IMR-90 (cell line): ENCODE data around the gene RAB19. TPM values are rescaled to one million over a fixed set of nuclear protein-coding genes. Genes with fewer than 3 reads are reported as not detected.

Source experiments
- ATAC-seq: fragments of 200-7000 bp; cut with Tn5 transposase; 2 replicates; pipeline ENCODE4 v1.9.1; 2020; ENCODE audit warnings: low read depth, mild to moderate bottlenecking, moderate library complexity
- BruUV-seq: library from RNA; stranded (reverse); fragments of 400-500 nt; replicated peaks from 2 replicates; lab custom pipeline; 2021; lab: Mats Ljungman, UMichigan
- CTCF ChIA-PET: fragments of 300-600 bp; formaldehyde crosslinking; extraction: SDS; loops from one replicate; lab custom pipeline; 2021; ENCODE audit warnings: antibody characterized with exemption; lab: Yijun Ruan, JAX
- POLR2A ChIA-PET: fragments of 300-600 bp; sonication (Branson Sonifier 250); formaldehyde crosslinking; loops from one replicate; lab custom pipeline; 2022; ENCODE audit warnings: antibody characterized with exemption; ENCODE audit not compliant: unreplicated experiment; lab: Charles Lee
- DNase-seq: peaks from one replicate; pipeline ENCODE4 v3.0.0; 2013
- H2AFZ ChIP-seq: replicated peaks from 2 replicates; pipeline ENCODE3; 2013; ENCODE audit warnings: low read length, mild to moderate bottlenecking; ENCODE audit not compliant: poor library complexity
- H2AK5ac ChIP-seq: 2 replicates; pipeline ENCODE4 v1.6.1; 2013; ENCODE audit warnings: low read depth, low read length, inconsistent platforms
- H2AK9ac ChIP-seq: replicated peaks from 2 replicates; pipeline ENCODE3; 2013; ENCODE audit warnings: mild to moderate bottlenecking, low read depth, low read length, moderate library complexity; ENCODE audit not compliant: poor library complexity
- H2BK120ac ChIP-seq: 2 replicates; pipeline ENCODE4 v1.6.1; 2013; ENCODE audit warnings: low read depth, low read length, inconsistent platforms
- H2BK15ac ChIP-seq: 3 replicates; pipeline ENCODE4 v1.6.1; 2013; ENCODE audit warnings: low read depth, low read length, inconsistent platforms
- H2BK20ac ChIP-seq: 2 replicates; pipeline ENCODE4 v1.6.1; 2013; ENCODE audit warnings: low read depth, mild to moderate bottlenecking, inconsistent platforms, low read length, moderate library complexity
- H2BK5ac ChIP-seq: 2 replicates; pipeline ENCODE4 v1.6.1; 2013; ENCODE audit warnings: mild to moderate bottlenecking, low read depth, low read length, inconsistent platforms; ENCODE audit not compliant: poor library complexity, severe bottlenecking
- H3K14ac ChIP-seq: replicated peaks from 2 replicates; pipeline ENCODE4 v1.6.1; 2013; ENCODE audit warnings: low read depth, low read length, inconsistent platforms
- H3K18ac ChIP-seq: 2 replicates; pipeline ENCODE4 v1.6.1; 2013; ENCODE audit warnings: low read depth, low read length, control low read depth
- H3K23ac ChIP-seq: 2 replicates; pipeline ENCODE4 v1.6.1; 2013; ENCODE audit warnings: low read depth, low read length, inconsistent platforms
- H3K27ac ChIP-seq: 2 replicates; pipeline ENCODE4 v1.5.1; 2013; ENCODE audit warnings: mild to moderate bottlenecking, control low read depth, low read length; ENCODE audit not compliant: insufficient read depth
- H3K27me3 ChIP-seq: 2 replicates; pipeline ENCODE4 v1.6.1; 2013; ENCODE audit warnings: low read length; ENCODE audit not compliant: control insufficient read depth, insufficient read depth
- H3K36me3 ChIP-seq: 2 replicates; pipeline ENCODE4 v1.6.1; 2013; ENCODE audit warnings: low read length, mixed read lengths; ENCODE audit not compliant: control insufficient read depth, insufficient read depth
- H3K4ac ChIP-seq: 2 replicates; pipeline ENCODE4 v1.6.1; 2013; ENCODE audit warnings: low read depth, low read length, inconsistent platforms
- H3K4me1 ChIP-seq: 2 replicates; pipeline ENCODE4 v1.6.1; 2013; ENCODE audit warnings: low read length, mixed read lengths; ENCODE audit not compliant: control insufficient read depth, insufficient read depth
- H3K4me2 ChIP-seq: 2 replicates; pipeline ENCODE4 v1.6.1; 2013; ENCODE audit warnings: low read depth, mild to moderate bottlenecking, control low read depth, low read length, moderate library complexity
- H3K4me3 ChIP-seq: 2 replicates; pipeline ENCODE4 v1.5.1; 2013; ENCODE audit warnings: low read depth, mild to moderate bottlenecking, control low read depth, low read length, moderate library complexity; ENCODE audit not compliant: insufficient read depth
- H3K56ac ChIP-seq: 2 replicates; pipeline ENCODE4 v1.6.1; 2013; ENCODE audit warnings: low read length, inconsistent platforms; ENCODE audit not compliant: insufficient read depth; ENCODE audit errors: extremely low read depth
- H3K79me1 ChIP-seq, 2 experiments: 2 replicates each; pipeline ENCODE4 v1.6.1; 2013; ENCODE audit warnings: low read length in 2 of 2, inconsistent platforms in 1 of 2, low read depth in 1 of 2
- H3K9ac ChIP-seq: 2 replicates; pipeline ENCODE4 v1.6.1; 2013; ENCODE audit warnings: low read depth, low read length, control low read depth
- H3K9me1 ChIP-seq: 2 replicates; pipeline ENCODE4 v1.6.1; 2013; ENCODE audit warnings: low read length, inconsistent platforms; ENCODE audit not compliant: insufficient read depth
- H3K9me3 ChIP-seq: 2 replicates; pipeline ENCODE4 v1.6.1; 2013; ENCODE audit warnings: low read length; ENCODE audit not compliant: control insufficient read depth, insufficient read depth
- H4K20me1 ChIP-seq: 2 replicates; pipeline ENCODE4 v1.6.1; 2013; ENCODE audit warnings: low read length, inconsistent platforms; ENCODE audit not compliant: insufficient read depth
- H4K5ac ChIP-seq: 2 replicates; pipeline ENCODE4 v1.6.1; 2013; ENCODE audit warnings: mild to moderate bottlenecking, low read depth, low read length, control low read depth
- H4K8ac ChIP-seq, 2 experiments: 2 replicates each; pipeline ENCODE4 v1.6.1; 2013; ENCODE audit warnings: low read depth in 2 of 2, low read length in 2 of 2, control low read depth in 1 of 2, inconsistent platforms in 1 of 2
- H4K91ac ChIP-seq: 2 replicates; pipeline ENCODE4 v1.6.1; 2013; ENCODE audit warnings: low read depth, low read length, inconsistent platforms; ENCODE audit not compliant: insufficient read depth
- FOS ChIP-seq: fragments of 150-350 bp; IDR thresholded peaks from 2 replicates; pipeline ENCODE4 v1.6.1; 2016; ENCODE audit warnings: low read depth, low read length
- MAFK ChIP-seq: IDR thresholded peaks from 2 replicates; pipeline ENCODE4 v1.6.1; 2012; ENCODE audit warnings: low read depth, low read length, improper control_type of control experiment
- MXI1 ChIP-seq: IDR thresholded peaks from 2 replicates; pipeline ENCODE4 v1.6.1; 2012; ENCODE audit warnings: low read depth, mild to moderate bottlenecking, low read length, moderate library complexity, borderline replicate concordance
- WGBS, 2 experiments: methylation state at CpG; one replicate each; pipeline versions ENCODE4 v1.1.5 to v1.1.7; 2013; ENCODE audit warnings: missing lambda C conversion rate in 2 of 2; ENCODE audit not compliant: insufficient read length in 1 of 2; ENCODE audit errors: extremely low coverage in 2 of 2; 5-methylcytosine and 5-hydroxymethylcytosine counted together
- dilution Hi-C: fragments of 300-500 bp; cut with HindIII; formaldehyde crosslinking; loops from one replicate; pipeline ENCODE4 v1.14.3; 2018; ENCODE audit warnings: low sequenced_read_pairs; ENCODE audit not compliant: unreplicated experiment
- in situ Hi-C: fragments of 300-500 bp; cut with MboI; formaldehyde crosslinking; loops from 3 replicates; pipeline ENCODE4 v1.14.3; 2019; ENCODE audit warnings: low sequenced_read_pairs, inconsistent platforms, mixed read lengths
- intact Hi-C: fragments of 100-400 bp; cut with micrococcal nuclease; formaldehyde crosslinking; loops from 2 replicates; pipeline ENCODE4 v1.10.0; 2022
- polyA plus RNA-seq, 3 experiments: library from polyadenylated mRNA; depleted of rRNA; stranded (reverse); fragments of >200 nt; gene quantifications; 2 replicates each; pipeline ENCODE4 v1.2.3, GENCODE V29; 2012; ENCODE audit warnings: low replicate concordance in 1 of 3
- total RNA-seq: library from RNA; depleted of rRNA; stranded (reverse); fragments of >200 nt; gene quantifications from 2 replicates; pipeline ENCODE4 v1.2.3, GENCODE V29; 2012

Gene RAB19
- total and polyA plus RNA-seq, 2 of the 4 experiments (the other 2 are of a cell fraction) = not detected

GRCh38 chr7:140367528-140367927 lies 36.3 kb upstream of the RAB19 start:
- no peaks in the 10 kb centered on the region for H3K9me3 ChIP-seq
- BruUV-seq = no TSS peak
- no peak overlapping the region for H3K9ac ChIP-seq
- H3K4ac ChIP-seq = no peak overlapping the region
- no peak overlapping the region for H2AK9ac ChIP-seq
- H4K20me1 ChIP-seq = no peaks in the 10 kb centered on the region
- H2AK5ac ChIP-seq = no peak overlapping the region
- peaks cover 7% of the 10 kb centered on the region; the same call in 1 of the 2 replicates for H3K9me1 ChIP-seq
- CTCF ChIA-PET = no interaction called here
- no peak overlapping the region for H3K18ac ChIP-seq
- peaks cover 11 to 15% of the 10 kb centered on the region in 2 experiments; a peak in 3 of 4 replicates for H3K79me1 ChIP-seq
- H3K4me1 ChIP-seq = no peaks in the 10 kb centered on the region
- no peaks in the 10 kb centered on the region for H3K27me3 ChIP-seq
- H2BK20ac ChIP-seq = no peak overlapping the region
- no peak overlapping the region for H4K5ac ChIP-seq
- POLR2A ChIA-PET = no interaction called here
- H2BK5ac ChIP-seq = no peak overlapping the region
- H2BK15ac ChIP-seq = no peak overlapping the region
- dilution Hi-C loops = no loop called here
- peaks cover 17% of the 10 kb centered on the region for H3K36me3 ChIP-seq
- no peak overlapping the region for H4K91ac ChIP-seq
- H3K4me3 ChIP-seq = no peak overlapping the region
- DNase-seq = no peak
- ATAC-seq = no peak
- no peak overlapping the region for H3K23ac ChIP-seq
- WGBS, 2 experiments = 60% methylated on average over 2 of the region's 9 CpGs; no CpG with 5 or more reads in 1 of the 2 experiments
- no peak overlapping the region for H3K56ac ChIP-seq
- no peak overlapping the region for H3K27ac ChIP-seq
- H3K4me2 ChIP-seq = no peak overlapping the region
- TF ChIP-seq MXI1 (no peak), MAFK (no peak), FOS (no peak)
- H2AFZ ChIP-seq = no peak overlapping the region
- in situ Hi-C loops = no loop called here
- no peak overlapping the region for H4K8ac ChIP-seq
- intact Hi-C loops = no loop called here
- H2BK120ac ChIP-seq = no peak overlapping the region
- no peak overlapping the region for H3K14ac ChIP-seq
